ENCODE data around the gene GDPGP1. TPM values are rescaled to one million over a fixed set of nuclear protein-coding genes. Genes with fewer than 3 reads are reported as not detected.
A peak's percentile ranks its signal among the peaks of the same experiment; 100 is the strongest.

The GDPGP1 gene
- total and polyA plus RNA-seq, 2 donors (not counting 1 experiment from before 2014, with no cell fraction given), result 9.3 to 10.4 TPM

DNA sequence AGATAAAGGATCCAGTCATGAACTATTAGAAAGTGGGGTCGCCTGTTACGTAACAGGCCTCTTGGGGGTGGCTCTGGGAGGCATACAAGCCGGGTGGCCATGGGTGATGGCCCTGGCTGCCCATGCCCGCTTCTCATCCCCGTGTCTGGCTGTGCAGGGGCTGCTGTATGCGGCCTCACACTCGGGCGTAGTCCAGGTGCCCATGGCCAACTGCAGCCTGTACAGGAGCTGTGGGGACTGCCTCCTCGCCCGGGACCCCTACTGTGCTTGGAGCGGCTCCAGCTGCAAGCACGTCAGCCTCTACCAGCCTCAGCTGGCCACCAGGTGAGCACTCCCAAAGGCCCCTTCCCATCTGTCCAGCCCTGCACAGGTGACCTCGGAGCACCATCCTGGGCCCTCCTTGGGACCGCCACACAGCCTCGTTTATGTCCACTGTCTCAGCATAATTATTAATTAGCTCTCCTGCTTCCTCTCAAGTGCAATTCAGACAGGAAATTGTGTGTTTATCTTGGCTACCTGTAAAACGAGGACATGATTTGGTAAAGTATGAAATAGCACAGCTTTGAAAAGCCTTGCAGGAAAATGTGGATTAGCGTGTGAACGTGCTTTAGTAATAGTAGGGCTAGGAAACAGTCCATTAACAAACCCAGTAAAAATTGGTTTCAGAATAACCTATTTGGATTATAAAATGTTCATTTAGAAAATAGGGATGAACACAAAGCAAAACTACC lies 8.3 kb upstream of the GDPGP1 start:
- WGBS (ENCODE audit: insufficient coverage), result 98% methylated on average over 13 of the region's 18 CpGs
- Histone ChIP-seq H2AFZ (ENCODE audit: insufficient read depth, low read depth, low read length, poor library complexity, severe bottlenecking) (no peak overlapping the region), H3K4me2 (replicated peaks; ENCODE audit: low read depth, low read length, poor library complexity, severe bottlenecking) (no peak overlapping the region), H3K36me3 (replicated peaks in 1 of 2; ENCODE audit: control extremely low read depth in 1 of 2, control insufficient read depth in 1 of 2, extremely low read depth in 1 of 2, insufficient read depth in 2 of 2, low read length in 1 of 2) (peaks cover 0 to 98% of the 10 kb centered on the region in 2 experiments), H4K20me1 (ENCODE audit: control insufficient read depth, insufficient read depth, low read length, poor library complexity, severe bottlenecking) (peaks cover 68% of the 10 kb centered on the region), H3K79me2 (ENCODE audit: control insufficient read depth, insufficient read depth, low read length) (peaks cover 47% of the 10 kb centered on the region), H3K4me1 (ENCODE audit: control insufficient read depth in 2 of 2, insufficient read depth in 2 of 2, low read length in 2 of 2) (peaks cover 12 to 26% of the 10 kb centered on the region in 2 donors), H3K27ac (ENCODE audit: low read length in 2 of 2) (no peak overlapping the region), H3K27me3 (replicated peaks in 1 of 4; ENCODE audit: control extremely low read depth in 1 of 4, control insufficient read depth in 3 of 4, insufficient read depth in 4 of 4, low read length in 3 of 4) (no peaks in the 10 kb centered on the region), H3K4me3 (ENCODE audit: control extremely low read depth in 1 of 5, extremely low read depth in 1 of 5, insufficient read depth in 1 of 5, low read depth in 2 of 5, low read length in 4 of 5) (no peak overlapping the region), H3K9ac (ENCODE audit: low read length) (no peak overlapping the region), H3K9me3 (ENCODE audit: control extremely low read depth in 1 of 3, control insufficient read depth in 2 of 3, insufficient read depth in 1 of 3, low read length in 2 of 3) (no peaks in the 10 kb centered on the region)
- Mint-ChIP-seq H3K27ac (peak overlapping the region; percentile 12), H3K27me3 (no peaks in the 10 kb centered on the region), H3K9me3 (ENCODE audit: insufficient read depth) (no peaks in the 10 kb centered on the region), H3K4me3 (no peak overlapping the region), H3K4me1 (peaks cover 30% of the 10 kb centered on the region)
- POLR2A ChIA-PET, result no interaction called here
- TF ChIP-seq EZH2 (IDR thresholded peaks at IDR 0.05; ENCODE audit: borderline replicate concordance, insufficient read depth, low read depth, low read length, poor library complexity, severe bottlenecking), result no peak
- TF ChIP-seq, protein P1, sequence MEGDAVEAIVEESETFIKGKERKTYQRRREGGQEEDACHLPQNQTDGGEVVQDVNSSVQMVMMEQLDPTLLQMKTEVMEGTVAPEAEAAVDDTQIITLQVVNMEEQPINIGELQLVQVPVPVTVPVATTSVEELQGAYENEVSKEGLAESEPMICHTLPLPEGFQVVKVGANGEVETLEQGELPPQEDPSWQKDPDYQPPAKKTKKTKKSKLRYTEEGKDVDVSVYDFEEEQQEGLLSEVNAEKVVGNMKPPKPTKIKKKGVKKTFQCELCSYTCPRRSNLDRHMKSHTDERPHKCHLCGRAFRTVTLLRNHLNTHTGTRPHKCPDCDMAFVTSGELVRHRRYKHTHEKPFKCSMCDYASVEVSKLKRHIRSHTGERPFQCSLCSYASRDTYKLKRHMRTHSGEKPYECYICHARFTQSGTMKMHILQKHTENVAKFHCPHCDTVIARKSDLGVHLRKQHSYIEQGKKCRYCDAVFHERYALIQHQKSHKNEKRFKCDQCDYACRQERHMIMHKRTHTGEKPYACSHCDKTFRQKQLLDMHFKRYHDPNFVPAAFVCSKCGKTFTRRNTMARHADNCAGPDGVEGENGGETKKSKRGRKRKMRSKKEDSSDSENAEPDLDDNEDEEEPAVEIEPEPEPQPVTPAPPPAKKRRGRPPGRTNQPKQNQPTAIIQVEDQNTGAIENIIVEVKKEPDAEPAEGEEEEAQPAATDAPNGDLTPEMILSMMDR (IDR thresholded peaks at IDR 0.05), result no peak
- intact Hi-C loops (cut with micrococcal nuclease), result no loop called here
- CTCF ChIA-PET, result no interaction called here
- ATAC-seq (ENCODE audit: low read depth) (no peak), DNase-seq (no peak)

DNA sequence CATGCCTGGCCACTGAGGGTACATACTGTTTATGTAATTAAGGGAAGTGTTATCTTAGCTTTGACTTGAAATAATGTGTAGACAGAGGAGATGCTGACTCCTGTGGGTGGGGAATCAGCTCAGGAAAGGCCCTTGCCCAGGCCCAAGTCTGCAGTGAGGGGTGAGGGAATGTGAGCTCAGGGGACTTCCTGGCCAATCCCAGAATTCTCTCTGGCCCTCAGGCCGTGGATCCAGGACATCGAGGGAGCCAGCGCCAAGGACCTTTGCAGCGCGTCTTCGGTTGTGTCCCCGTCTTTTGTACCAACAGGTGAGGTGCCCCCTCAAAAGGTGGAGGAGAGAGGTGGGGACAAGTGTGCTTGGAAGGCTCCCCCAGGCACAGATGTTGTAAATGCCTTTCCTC lies 6.7 kb upstream of the GDPGP1 start:
- H3K36me3 ChIP-seq (replicated peaks in 1 of 2; ENCODE audit: control extremely low read depth in 1 of 2, control insufficient read depth in 1 of 2, extremely low read depth in 1 of 2, insufficient read depth in 2 of 2, low read length in 1 of 2), result peaks cover 0 to 88% of the 10 kb centered on the region in 2 experiments
- H3K27me3 ChIP-seq (replicated peaks in 1 of 4; ENCODE audit: control extremely low read depth in 1 of 4, control insufficient read depth in 3 of 4, insufficient read depth in 4 of 4, low read length in 3 of 4), result no peaks in the 10 kb centered on the region
- H2AFZ ChIP-seq (ENCODE audit: insufficient read depth, low read depth, low read length, poor library complexity, severe bottlenecking), result no peak overlapping the region
- intact Hi-C loops (cut with micrococcal nuclease), result no loop called here
- Mint-ChIP-seq H3K4me3 (no peak overlapping the region), H3K4me1 (peaks cover 37% of the 10 kb centered on the region), H3K27me3 (no peaks in the 10 kb centered on the region), H3K27ac (peak overlapping the region; percentile 64), H3K9me3 (ENCODE audit: insufficient read depth) (no peaks in the 10 kb centered on the region)
- no peak overlapping the region for H3K4me2 ChIP-seq (replicated peaks; ENCODE audit: low read depth, low read length, poor library complexity, severe bottlenecking)
- no peak overlapping the region for H3K4me3 ChIP-seq (ENCODE audit: control extremely low read depth in 1 of 5, extremely low read depth in 1 of 5, insufficient read depth in 1 of 5, low read depth in 2 of 5, low read length in 4 of 5)
- H3K27ac ChIP-seq (ENCODE audit: low read length in 2 of 2), result no peak overlapping the region
- H4K20me1 ChIP-seq (ENCODE audit: control insufficient read depth, insufficient read depth, low read length, poor library complexity, severe bottlenecking), result peaks cover 57% of the 10 kb centered on the region
- WGBS (ENCODE audit: insufficient coverage), result 92% methylated on average over 5 of the region's 7 CpGs
- H3K79me2 ChIP-seq (ENCODE audit: control insufficient read depth, insufficient read depth, low read length), result peaks cover 45% of the 10 kb centered on the region
- H3K9ac ChIP-seq (ENCODE audit: low read length), result no peak overlapping the region
- no peaks in the 10 kb centered on the region for H3K9me3 ChIP-seq (ENCODE audit: control extremely low read depth in 1 of 3, control insufficient read depth in 2 of 3, insufficient read depth in 1 of 3, low read length in 2 of 3)
- CTCF ChIA-PET, result interaction anchor here (1.2 kb wide), 1 partner anchor 36 kb away, joined by 4 read pairs; no protein-coding TSS in a partner anchor
- POLR2A ChIA-PET, result no interaction called here
- no peak for ATAC-seq (ENCODE audit: low read depth)
- DNase-seq, result no peak
- peaks cover 24 to 30% of the 10 kb centered on the region in 2 donors for H3K4me1 ChIP-seq (ENCODE audit: control insufficient read depth in 2 of 2, insufficient read depth in 2 of 2, low read length in 2 of 2)
- TF ChIP-seq EZH2 (IDR thresholded peaks at IDR 0.05; ENCODE audit: borderline replicate concordance, insufficient read depth, low read depth, low read length, poor library complexity, severe bottlenecking), result no peak
- TF ChIP-seq, protein P1 (IDR thresholded peaks at IDR 0.05), result no peak
